ENCODE results near the gene DAAM1. TPM values are rescaled to one million over a fixed set of nuclear protein-coding genes. Genes with fewer than 3 reads are reported as not detected.

DAAM1 gene
- total RNA-seq, 6 donors from 2014 or later: 34.4 to 94.4 (median 55.5) TPM

DNA sequence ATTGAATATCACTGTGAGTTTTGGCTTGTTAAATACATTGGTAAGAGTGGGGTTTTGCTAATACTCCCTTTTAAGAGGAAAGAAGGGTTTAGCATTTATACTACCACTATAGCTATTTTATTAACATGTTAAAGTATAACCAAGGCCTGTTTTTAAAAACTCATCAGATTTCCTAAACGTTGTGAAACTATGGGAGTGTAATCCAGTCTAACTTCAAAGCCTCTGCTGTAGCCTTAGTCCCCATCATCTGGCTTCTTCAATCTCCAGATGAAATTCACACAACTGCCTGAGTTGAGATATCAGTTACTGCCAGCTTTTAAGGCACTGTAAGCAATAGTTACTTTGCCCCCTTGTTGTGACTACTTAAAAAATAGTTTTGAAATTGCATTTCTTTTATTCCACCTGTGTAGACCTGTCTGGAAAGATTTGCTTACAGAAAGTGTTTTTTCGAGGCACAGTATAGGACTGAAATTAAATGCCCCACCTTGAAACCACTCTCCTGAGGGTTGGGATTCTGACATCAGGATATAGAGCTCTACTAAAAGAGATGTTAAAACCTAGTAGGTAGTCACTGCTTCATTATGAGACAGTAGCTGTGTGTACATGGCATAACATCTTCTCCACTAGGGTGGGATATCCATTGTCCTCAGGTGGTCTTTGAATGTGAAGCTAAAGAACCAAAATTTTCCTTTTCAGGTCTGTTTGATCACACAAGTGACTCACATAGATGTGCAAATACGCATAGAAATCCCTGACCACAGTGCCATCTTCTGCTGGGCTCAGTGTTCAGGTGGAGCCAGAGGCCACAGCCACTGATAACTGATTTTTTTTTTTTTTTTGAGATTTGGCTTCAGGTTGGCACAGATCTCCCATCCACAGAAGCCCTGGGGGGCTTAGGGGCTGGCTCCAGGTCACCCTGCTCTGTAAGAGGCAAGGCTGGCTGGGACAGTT, 125.5 kb downstream of the DAAM1 start:
- H3K4me3 ChIP-seq: no peak overlapping the region
- 69 to 87% methylated on average over 3 of the region's 3 CpGs for WGBS, 2 donors
- peaks cover 19 to 41% (median 27%) of the 10 kb centered on the region in 4 donors for H3K4me1 ChIP-seq
- DNase-seq (no peak), ATAC-seq (ENCODE audit: low FRiP score in 2 of 2) (no peak)
- H3K9me3 ChIP-seq: no peaks in the 10 kb centered on the region
- no peak overlapping the region for H3K27ac ChIP-seq
- no peak for TF ChIP-seq EP300 (IDR thresholded peaks at IDR 0.05)
- no peak for TF ChIP-seq POLR2A (IDR thresholded peaks at IDR 0.05)
- TF ChIP-seq POLR2AphosphoS5 (IDR thresholded peaks at IDR 0.05): no peak
- TF ChIP-seq CTCF (IDR thresholded peaks at IDR 0.05): no peak
- H3K27me3 ChIP-seq: no peaks in the 10 kb centered on the region
- no peaks in the 10 kb centered on the region for H3K36me3 ChIP-seq

DNA sequence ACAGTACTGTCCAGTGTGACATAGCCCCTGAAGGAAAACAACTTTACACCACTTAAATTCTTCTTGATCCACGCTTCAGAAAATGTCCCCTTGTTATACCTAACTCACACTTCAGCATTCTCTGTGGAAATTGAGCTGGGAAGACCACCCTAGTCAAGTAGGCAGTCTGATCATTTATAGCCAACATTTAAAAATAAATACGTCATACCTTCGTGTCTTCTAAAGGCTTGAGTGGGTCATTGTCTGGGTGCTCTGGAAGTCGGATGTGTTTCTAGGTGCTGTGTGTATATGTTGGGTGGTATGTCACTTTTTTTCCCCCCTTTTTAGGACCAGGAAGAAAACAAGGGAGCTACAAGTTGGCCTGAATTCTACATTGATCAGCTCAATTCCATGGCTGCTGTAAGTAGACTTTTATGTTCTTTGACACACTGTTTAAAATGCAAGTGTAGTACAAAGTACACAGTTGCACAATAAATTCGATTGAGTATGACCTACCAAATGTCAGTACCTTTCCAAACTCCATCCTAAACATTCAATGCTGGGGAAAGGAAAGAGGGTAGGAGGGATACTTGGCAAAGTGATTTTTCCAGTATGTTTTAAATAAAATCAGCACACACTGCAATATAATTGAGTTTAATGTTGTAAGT, 126.6 kb downstream of the DAAM1 start:
- Histone ChIP-seq H3K36me3 (no peaks in the 10 kb centered on the region), H3K4me1 (peaks cover 19 to 38% (median 22%) of the 10 kb centered on the region in 4 donors), H3K4me3 (no peak overlapping the region), H3K27ac (no peak overlapping the region), H3K27me3 (no peaks in the 10 kb centered on the region), H3K9me3 (no peaks in the 10 kb centered on the region)
- WGBS, 2 donors: 79 to 83% methylated on average over 5 of the region's 5 CpGs
- DNase-seq (no peak), ATAC-seq (ENCODE audit: low FRiP score in 2 of 2) (no peak)
- no peak for TF ChIP-seq POLR2A (IDR thresholded peaks at IDR 0.05)

- WGBS, 2 donors: 45 to 52% methylated on average over 1 of the region's 1 CpG
- no peak for ATAC-seq (ENCODE audit: low FRiP score in 2 of 2)
- H3K4me1 ChIP-seq: peaks cover 26 to 45% (median 28%) of the 10 kb centered on the region in 4 donors
- TF ChIP-seq CTCF (IDR thresholded peaks at IDR 0.05): no peak
- TF ChIP-seq POLR2A (IDR thresholded peaks at IDR 0.05): no peak
- TF ChIP-seq POLR2AphosphoS5 (IDR thresholded peaks at IDR 0.05): no peak
- TF ChIP-seq EP300 (IDR thresholded peaks at IDR 0.05): no peak
- no peaks in the 10 kb centered on the region for H3K9me3 ChIP-seq
- no peaks in the 10 kb centered on the region for H3K36me3 ChIP-seq
- no peaks in the 10 kb centered on the region for H3K27me3 ChIP-seq
- no peak overlapping the region for H3K4me3 ChIP-seq
- H3K27ac ChIP-seq: no peak overlapping the region
- no peak for DNase-seq
Measured at GRCh38 chr14:59316151-59316830, 127.8 kb downstream of the DAAM1 start.

- TF ChIP-seq CTCF (IDR thresholded peaks at IDR 0.05): no peak
- no peak for TF ChIP-seq POLR2AphosphoS5 (IDR thresholded peaks at IDR 0.05)
- no peak for TF ChIP-seq EP300 (IDR thresholded peaks at IDR 0.05)
- no peak for TF ChIP-seq POLR2A (IDR thresholded peaks at IDR 0.05)
- 76 to 85% methylated on average over 2 of the region's 2 CpGs for WGBS, 2 donors
- DNase-seq (no peak), ATAC-seq (ENCODE audit: low FRiP score in 2 of 2) (no peak)
- H3K27me3 ChIP-seq: no peaks in the 10 kb centered on the region
- H3K9me3 ChIP-seq: no peaks in the 10 kb centered on the region
- H3K4me1 ChIP-seq: peaks cover 29 to 51% (median 30%) of the 10 kb centered on the region in 4 donors
- no peak overlapping the region for H3K4me3 ChIP-seq
- no peaks in the 10 kb centered on the region for H3K36me3 ChIP-seq
- peak overlapping the region in 2 of 4 donors; percentile 30 to 43 for H3K27ac ChIP-seq
Measured at GRCh38 chr14:59317346-59317745, 128.9 kb downstream of the DAAM1 start.

All from upper lobe of left lung (tissue), 6 donors.